IPS-18c (cell line): ENCODE data around the gene SLC7A5.
"Not testable (repeated sequence)": the region's sequence is repeated elsewhere in the genome, so short reads cannot be mapped to it uniquely, and the experiment has no call there.

Source experiments
- H3K4me3 ChIP-seq: 2 replicates; pipeline ENCODE4 v1.7.0; 2013; ENCODE audit warnings: low read depth, mild to moderate bottlenecking, low read length, moderate library complexity; ENCODE audit not compliant: insufficient read depth
- H3K9me3 ChIP-seq: one replicate; pipeline ENCODE4 v1.6.1; 2013; ENCODE audit warnings: mild to moderate bottlenecking, low read length, moderate library complexity; ENCODE audit not compliant: control insufficient read depth, insufficient read depth

Gene SLC7A5

DNA sequence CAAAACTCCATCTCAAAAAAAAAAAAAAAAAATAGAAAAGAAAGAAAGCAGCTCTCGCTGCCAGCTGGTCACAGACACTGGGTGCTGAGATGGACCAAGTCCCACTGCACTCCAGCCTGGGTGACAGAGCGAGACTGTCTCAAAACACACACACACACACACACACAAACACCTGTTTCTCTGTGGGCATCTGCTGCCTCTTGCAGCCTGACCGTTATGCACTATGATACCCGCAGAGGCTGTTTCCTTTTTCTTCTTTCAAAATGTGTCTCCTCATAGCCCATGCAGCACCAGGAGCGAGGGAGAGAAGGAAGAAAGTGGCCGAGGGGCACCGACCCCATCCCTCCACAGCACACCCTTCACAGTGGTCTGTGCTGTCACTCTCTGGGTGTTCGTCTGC is 66.6 kb downstream of the SLC7A5 start:
- peaks cover 2% of the 10 kb centered on the region for H3K9me3 ChIP-seq
- no peak overlapping the region for H3K4me3 ChIP-seq

DNA sequence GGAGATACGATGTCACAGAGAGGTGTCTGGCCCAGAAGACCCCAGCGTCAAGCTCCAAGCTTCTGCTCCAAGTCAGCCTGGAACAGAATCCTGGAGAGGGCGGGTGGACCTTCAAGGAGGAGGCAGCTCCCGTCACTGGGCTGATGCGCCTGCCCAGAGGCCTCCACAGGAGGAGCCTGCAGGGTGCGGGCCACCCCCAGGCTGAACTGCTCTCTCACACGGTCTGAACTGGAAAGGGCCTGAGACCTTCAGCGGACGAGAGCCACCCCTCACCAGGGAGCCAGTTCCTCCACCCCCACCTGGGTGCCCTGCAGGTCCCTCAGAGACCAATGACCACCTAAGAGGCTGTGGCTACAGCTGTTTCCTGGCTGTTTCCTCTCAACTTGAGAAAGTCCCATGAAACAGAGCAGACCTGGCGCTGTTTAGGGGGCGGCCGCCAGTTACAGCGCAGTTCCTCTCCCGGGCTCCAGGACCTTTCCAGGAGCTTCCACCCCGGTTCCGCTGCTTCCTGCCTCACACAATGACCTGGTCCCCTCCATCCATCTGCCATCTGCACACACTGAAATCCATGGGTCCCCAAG is 67.5 kb downstream of the SLC7A5 start:
- Histone ChIP-seq H3K4me3 (no peak overlapping the region), H3K9me3 (peaks cover 2% of the 10 kb centered on the region)

DNA sequence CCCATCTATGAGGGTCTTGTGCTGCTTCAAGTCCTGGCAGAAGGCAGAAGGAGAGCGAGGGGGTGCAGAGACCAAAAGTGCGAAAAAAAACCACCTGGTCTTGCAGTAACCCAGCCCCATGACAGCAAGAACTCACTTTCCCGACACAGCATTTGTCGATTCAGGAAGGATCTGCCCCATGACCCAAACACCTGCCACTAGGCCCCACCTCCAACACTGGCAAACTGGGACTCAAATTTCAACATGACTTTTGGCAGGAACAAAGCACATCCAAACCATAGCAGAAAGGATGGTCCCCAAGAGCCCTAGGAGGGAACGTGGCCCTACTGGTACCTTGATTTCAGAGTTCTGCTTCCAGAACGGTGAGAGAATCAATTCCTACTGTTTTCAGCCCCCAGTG is 68.8 kb downstream of the SLC7A5 start:
- H3K9me3 ChIP-seq: no peaks in the 10 kb centered on the region

DNA sequence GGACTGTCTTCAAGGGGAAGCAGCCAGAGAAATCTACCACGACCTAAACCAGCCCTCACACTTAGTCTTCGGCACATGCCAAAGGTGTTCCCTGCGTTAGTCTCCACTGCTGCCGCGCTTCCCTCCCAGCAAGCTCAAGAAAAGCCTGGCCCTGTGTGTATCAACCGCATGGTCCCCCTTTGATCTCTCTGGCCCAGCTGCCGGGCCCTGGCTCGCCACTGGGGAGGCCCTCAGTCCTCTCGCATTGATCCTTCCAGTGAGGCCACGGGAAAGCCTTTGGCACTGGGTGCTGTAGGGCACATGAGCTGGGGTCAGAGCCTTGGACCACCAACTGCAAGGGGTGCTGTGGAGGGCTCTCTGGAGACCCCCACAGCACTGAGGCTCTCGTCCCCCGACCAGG is 74.0 kb downstream of the SLC7A5 start:
- H3K9me3 ChIP-seq: no peaks in the 10 kb centered on the region
- H3K4me3 ChIP-seq: no peak overlapping the region

More for the DNA sequence above, 68.8 kb downstream of the SLC7A5 start:
- H3K4me3 ChIP-seq: no peak overlapping the region; the same call in 1 of the 2 replicates

DNA sequence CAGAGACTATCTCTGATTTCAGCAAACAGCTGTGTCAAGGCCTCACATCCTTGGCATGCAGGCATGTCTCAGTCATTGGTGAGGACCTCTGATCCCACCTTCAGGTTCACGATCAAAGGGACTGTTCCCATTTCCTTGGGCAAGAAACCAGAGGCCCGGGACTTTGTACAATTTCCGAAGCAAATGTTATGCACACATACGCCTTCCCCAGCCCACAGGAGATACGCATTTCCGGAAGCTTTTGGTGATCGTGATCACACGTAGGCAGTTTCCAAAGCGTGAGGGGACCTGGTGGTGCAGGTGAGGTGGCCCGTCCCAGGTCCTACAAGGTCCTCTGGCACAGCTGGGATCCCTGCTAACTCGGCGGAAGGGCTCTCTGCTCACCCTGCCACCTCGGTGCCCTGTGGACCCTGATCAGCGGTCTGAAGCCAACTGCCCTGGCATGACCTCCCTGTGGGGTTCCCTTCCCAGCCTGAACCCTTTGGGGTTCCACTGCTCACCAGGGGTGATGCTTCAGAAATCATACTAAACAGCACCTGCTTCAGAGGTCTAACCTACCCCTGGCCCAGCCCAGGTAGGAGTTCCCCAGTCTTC is 74.7 kb downstream of the SLC7A5 start:
- H3K9me3 ChIP-seq: no peaks in the 10 kb centered on the region
- H3K4me3 ChIP-seq: no peak overlapping the region

DNA sequence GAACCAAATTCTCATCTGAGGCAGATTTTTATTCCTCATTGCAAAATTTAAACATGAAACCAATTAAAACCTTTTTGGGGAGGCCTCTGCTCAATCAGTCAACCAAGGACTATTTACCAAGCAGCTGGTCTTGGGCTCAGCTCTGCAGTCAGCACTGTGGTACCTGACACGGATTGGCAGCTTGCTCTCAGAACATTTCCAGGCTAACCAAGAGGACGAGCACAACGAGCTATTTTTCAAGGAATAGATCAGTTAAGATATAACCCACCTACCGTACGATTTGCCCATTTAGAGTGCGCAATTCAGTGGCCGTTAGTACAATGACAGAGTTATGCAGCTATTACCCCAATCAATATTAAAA is 77.1 kb downstream of the SLC7A5 start:
- Histone ChIP-seq H3K4me3 (no peak overlapping the region), H3K9me3 (no peaks in the 10 kb centered on the region)

DNA sequence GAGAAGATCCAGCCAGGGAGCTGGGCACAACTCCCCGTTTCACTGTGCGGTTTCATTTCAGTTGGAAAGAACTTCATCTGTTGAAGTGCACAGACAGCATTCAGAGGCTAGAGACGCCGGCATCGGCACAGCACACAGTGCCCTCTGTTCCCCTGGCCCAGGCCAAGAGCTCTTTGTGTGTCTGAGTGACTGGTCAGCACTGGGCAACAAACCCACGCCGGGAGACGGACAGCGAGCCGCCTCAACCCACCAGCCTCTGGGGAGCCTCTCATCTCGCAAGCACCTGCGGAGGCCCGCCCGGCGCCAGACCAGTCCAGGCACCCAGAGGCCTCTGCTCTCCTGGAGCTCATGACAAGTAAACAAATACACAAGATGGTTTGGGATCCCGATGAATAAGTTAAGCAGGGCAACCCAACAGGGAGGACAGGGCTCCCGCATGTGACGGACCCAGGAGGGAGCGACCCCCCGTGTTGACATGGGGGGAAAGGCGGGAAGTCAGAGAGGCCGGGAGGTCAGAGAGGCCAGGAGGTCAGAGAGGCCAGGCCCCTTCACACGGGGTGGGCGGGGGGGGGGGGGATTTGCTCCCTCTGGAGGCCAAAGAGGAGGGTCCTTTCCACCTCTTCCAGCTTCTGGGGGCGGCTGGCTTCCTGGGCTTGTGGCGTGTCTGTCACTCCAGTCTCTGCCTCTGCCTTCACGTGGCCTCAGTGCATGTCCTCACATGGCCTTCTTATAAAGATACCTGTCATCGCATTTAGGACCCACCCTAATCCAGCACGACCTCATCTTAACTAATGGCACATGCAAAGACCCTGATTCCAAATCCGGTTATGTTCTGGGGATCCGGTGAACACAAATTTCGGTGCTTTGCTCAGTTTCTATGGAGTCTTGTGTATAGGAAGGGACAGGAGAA is 77.8 kb downstream of the SLC7A5 start:
- H3K4me3 ChIP-seq: no peak overlapping the region
- no peaks in the 10 kb centered on the region for H3K9me3 ChIP-seq

DNA sequence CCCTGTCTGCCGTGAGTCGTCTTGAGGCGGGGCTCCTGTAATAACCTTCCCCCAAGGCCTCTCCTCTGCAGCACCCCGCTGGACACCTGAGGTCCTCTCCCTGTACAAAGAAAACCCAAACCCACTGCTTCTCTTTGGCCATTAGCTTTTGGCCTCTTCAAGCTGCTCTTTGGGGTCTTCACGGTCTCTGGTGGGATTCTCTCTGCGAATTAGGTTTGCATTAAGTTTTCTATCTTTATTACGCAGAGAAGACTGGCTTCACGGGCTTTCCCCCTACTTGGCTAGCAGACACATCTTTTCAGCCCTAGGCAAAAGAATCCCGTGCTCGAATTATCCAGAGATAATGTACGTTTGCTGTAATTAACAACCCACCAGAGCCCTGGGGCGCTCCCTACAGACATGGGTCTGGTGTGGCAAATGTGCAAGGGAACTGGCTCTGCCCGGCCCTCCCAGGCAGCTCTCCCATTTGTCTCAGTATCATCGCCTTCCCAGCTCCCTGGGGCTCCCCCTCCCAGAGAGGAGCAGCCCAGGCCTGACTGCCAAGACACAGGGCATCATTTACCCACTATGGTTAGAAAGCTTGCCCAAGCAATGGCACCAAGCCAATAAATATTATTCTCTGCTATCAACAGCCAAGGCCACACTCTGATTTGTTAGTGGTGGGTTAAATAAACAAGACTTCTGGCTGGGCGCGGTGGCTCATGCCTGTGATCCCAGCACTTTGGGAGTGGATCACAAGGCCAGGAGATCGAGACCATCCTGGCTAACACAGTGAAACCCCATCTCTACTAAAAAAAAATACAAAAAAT is 78.8 kb downstream of the SLC7A5 start:
- no peak overlapping the region for H3K4me3 ChIP-seq

DNA sequence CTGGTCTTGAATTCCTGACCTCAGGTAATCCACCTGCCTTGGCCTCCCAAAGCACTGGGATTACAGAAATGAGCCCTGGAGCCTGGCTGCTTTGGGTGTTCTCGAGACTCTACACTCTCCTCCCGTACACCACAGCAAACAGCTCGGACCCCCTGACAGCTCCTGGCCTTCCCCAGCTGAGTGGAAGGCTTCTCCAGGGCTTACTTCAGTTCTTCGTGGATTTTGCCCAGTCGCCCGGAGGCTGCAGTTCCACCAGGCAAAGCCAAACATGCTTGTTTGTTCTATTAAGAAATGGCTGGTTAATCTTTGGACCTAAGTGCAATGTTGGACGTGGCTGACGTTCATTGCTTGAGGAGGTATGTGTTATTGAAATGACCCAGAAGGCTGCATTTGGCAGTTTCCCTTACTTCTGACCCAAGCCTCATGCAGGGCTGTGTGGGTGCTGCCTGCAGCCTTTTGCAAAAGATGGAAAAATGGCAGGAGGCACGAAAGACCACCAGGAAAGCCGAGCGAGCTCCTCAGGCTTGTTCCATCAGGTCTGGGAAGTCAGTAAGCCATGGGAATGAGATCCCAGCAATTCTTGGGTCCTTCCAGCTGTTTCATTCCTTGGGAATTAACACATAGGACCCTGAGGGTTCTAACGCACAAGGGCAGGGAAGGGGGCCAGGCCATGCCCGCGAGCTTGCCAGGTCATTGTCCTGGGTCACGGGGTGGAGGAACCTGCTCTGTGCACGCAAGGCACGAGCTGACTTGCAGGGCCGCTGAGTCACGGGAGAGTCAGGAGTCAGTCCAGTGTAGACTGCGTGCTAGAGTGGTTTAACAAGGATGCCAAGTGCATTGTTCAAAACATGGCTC is 79.6 kb downstream of the SLC7A5 start:
- no peak overlapping the region for H3K4me3 ChIP-seq
- no peaks in the 10 kb centered on the region for H3K9me3 ChIP-seq

More for the DNA sequence above, 78.8 kb downstream of the SLC7A5 start:
- no peaks in the 10 kb centered on the region for H3K9me3 ChIP-seq

DNA sequence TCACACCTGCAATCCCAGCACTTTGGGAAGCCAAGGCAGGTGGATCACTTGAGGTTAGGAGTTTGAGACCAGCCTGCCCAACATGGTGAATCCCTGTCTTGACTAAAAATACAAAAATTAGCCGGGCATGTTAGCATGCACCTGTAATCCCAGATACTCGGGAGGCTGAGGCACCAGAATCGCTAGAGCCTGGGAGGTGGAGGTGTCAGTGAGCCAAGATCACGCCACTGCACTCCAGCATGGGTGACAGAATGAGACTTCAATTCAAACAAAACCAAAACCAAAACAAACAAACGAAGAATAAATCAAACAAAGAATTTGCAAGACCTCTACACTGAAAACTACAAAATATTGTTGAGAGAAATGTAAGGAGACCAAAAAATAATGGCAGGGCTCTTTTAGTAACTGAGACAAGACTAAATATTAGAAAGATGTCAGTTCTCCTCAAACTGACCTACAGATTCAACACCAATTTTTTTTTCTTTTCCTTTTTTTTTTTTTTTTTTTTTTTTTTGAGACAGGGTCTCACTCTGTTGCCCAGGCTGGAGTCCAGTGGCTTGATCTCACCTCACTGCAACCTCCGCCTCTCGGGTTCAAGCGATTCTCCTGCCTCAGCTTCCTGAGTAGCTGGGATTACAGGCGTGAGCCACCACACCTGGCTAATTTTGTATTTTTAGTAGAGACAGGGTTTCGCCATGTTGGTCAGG is 80.4 kb downstream of the SLC7A5 start:
- not testable (repeated sequence) for H3K9me3 ChIP-seq, H3K4me3 ChIP-seq

DNA sequence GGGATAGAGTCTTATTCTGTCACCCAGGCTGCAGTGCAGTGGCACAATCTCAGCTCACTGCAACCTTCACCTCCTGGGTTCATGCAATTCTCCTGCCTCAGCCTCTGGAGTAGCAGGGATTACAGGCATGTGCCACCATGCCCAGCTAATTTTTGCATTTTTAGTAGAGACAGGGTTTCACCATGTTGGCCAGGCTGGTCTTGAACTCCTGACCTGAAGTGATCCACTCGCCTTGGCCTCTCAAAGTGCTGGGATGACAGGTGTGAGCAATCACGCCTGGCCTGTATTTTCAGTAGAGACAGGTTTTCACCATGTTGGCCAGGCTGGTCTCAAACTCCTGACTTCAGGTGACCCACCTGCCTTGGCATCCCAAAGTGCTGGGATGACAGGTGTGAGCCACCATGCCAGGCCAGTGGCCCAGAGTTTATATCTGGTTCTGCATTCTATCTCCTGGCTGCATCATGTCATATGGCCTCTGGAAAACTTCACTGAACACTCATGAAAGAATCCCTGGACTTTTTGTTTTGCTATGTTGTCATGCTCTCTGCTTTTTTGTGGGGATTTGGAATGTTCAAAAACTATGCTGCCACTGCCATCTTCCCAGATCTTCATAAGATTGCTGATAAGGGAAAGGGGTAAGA is 81.7 kb downstream of the SLC7A5 start:
- H3K4me3 ChIP-seq, H3K9me3 ChIP-seq: not testable (repeated sequence)

DNA sequence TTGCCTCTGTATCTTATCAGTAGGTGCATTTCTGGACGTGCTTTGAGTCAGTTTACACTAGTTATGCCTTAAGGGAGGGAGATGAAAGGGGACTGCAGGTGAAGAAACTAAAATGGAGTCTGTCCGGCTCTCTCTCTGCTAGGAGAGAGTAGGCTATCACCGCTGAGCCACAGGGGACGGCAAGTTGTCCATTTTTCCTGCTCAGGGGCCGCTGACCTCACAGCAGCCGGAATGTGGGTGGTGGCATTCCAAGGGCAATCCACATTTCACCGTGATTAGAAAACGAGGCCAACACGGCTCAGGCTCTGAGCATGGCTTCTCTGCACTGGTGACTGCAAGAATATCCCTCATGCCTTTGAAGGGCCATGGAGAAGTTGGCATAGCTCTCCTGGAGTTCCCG is 84.5 kb downstream of the SLC7A5 start:
- H3K4me3 ChIP-seq: no peak overlapping the region
- no peaks in the 10 kb centered on the region for H3K9me3 ChIP-seq

DNA sequence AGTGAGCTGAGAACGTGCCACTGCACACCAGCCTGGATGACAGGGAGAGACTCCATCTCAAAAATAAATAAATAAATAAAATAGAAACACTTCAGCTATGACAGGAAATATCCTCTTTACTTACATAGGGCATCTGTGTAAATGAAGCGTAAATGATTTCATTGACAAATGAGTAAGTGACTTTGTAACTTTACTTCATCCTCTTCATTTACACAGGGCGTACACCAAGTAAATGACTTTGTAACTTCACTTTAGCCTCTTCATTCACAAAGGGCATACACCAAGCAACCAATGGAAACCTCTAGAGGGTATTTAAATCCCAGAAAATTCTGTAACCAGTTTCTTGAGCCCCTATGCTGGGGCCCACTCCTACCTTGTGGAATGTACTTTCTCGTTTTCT is 87.3 kb downstream of the SLC7A5 start:
- Histone ChIP-seq H3K4me3 (no peak overlapping the region), H3K9me3 (no peaks in the 10 kb centered on the region)

DNA sequence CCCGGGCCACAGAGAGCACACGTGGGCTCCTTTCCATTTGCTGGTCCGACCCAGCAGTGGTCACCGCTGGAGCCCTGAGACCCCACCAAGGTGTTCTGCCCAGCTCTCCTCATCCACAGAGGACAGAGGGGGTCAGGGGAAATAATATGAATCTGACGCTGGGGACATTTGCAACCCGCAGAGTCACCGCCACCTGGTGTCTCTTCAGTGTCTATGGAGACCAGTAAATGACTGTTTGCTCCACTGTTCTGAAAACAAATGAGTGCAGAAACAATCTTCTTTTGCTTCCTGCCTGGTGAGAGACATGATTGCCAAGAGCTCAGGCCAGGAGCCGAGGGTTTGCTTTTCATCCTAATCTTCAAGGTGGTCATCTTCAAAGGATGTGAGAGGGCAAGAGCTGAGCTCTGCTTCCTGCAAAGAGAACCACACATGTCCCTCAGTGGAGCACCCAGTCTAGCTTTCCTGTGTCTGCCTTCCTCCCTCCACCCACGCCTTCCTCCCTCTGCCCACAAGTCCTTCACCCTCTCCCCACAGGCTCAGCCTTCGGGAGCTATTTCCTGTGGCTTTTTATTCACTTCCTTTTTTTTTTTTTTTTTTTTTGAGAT is 88.8 kb downstream of the SLC7A5 start:
- H3K4me3 ChIP-seq: no peak overlapping the region
- H3K9me3 ChIP-seq: no peaks in the 10 kb centered on the region
